Duodenal mucosa (tissue), 2 donors: Measurements from ENCODE around the gene OLFM2.
"Not testable (repeated sequence)": the region's sequence is repeated elsewhere in the genome, so short reads cannot be mapped to it uniquely, and the experiment has no call there.

ENCODE experiments used
- H3K27ac ChIP-seq: one replicate; pipeline ENCODE4 v1.7.0; 2013; ENCODE audit warnings: low read depth, low read length
- H3K27me3 ChIP-seq, 2 donors: one replicate each; pipeline ENCODE4 v1.7.0; 2013; ENCODE audit warnings: low read length in 2 of 2, control low read depth in 1 of 2; ENCODE audit not compliant: insufficient read depth in 2 of 2, control insufficient read depth in 1 of 2
- H3K36me3 ChIP-seq, 2 donors: one replicate each; pipeline ENCODE4 v1.7.0; 2013; ENCODE audit warnings: low read length in 2 of 2, control low read depth in 1 of 2; ENCODE audit not compliant: insufficient read depth in 2 of 2, control insufficient read depth in 1 of 2
- H3K4me1 ChIP-seq, 2 donors: one replicate each; pipeline ENCODE4 v1.7.0; 2013; ENCODE audit warnings: low read length in 2 of 2, control low read depth in 1 of 2; ENCODE audit not compliant: insufficient read depth in 2 of 2, control insufficient read depth in 1 of 2
- H3K4me3 ChIP-seq, 2 donors: one replicate each; pipeline ENCODE4 v1.7.0; 2013; ENCODE audit warnings: low read length in 2 of 2, low read depth in 1 of 2
- H3K9ac ChIP-seq, 2 donors: one replicate each; pipeline ENCODE4 v1.7.0; 2013; ENCODE audit warnings: low read length in 2 of 2, low read depth in 1 of 2
- H3K9me3 ChIP-seq, 2 donors: one replicate each; pipeline ENCODE4 v1.7.0; 2013; ENCODE audit warnings: low read length in 2 of 2, control low read depth in 1 of 2; ENCODE audit not compliant: control insufficient read depth in 1 of 2

The OLFM2 gene

DNA sequence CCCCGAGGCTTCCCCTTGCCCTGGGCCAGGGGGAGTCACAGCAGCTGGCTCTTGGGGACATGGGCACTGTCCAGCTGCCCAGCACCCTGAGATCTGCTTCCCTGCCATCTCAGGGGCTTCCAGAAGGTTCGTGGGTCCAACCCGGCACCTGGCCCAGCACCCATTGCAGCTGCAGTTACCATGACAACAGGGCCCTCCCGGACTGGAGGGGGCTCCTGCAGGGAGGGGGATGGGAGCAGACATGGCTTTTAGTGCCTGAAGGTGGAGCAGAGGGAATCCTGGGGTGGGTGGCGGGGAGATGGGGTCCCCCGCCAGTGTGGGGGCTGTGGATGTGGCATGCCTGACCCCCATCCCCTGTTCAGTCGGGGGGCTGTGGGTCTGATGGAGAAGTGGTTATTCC is 86.5 kb downstream of the OLFM2 start:
- Histone ChIP-seq H3K36me3 (peaks cover 18 to 29% of the 10 kb centered on the region in 2 donors), H3K9ac (no peak overlapping the region), H3K9me3 (no peaks in the 10 kb centered on the region), H3K27me3 (no peaks in the 10 kb centered on the region), H3K4me1 (no peaks in the 10 kb centered on the region), H3K27ac (no peak overlapping the region), H3K4me3 (no peak overlapping the region)

DNA sequence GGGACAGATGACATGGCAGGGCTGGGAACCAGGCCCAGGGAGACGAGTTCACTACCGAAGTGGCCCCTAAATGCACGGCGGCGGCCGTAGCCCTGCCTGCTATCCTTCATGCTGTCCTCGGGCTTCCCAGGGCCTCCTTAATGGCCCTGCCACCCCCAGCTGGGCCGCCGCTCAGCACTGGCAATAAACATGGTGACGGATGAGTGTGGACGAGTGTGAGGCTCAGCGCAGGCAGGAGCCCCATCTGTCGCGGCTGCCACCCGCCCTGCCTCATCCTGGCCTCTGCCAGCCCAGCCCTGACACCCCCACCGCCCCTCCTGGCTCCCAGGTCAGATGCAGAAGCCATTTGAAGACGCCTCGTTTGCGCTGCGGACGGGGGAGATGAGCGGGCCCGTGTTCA is 87.6 kb downstream of the OLFM2 start:
- Histone ChIP-seq H3K4me3 (no peak overlapping the region), H3K4me1 (no peaks in the 10 kb centered on the region), H3K27ac (no peak overlapping the region), H3K36me3 (peaks cover 24 to 39% of the 10 kb centered on the region in 2 donors), H3K9ac (no peak overlapping the region), H3K9me3 (no peaks in the 10 kb centered on the region), H3K27me3 (no peaks in the 10 kb centered on the region)

DNA sequence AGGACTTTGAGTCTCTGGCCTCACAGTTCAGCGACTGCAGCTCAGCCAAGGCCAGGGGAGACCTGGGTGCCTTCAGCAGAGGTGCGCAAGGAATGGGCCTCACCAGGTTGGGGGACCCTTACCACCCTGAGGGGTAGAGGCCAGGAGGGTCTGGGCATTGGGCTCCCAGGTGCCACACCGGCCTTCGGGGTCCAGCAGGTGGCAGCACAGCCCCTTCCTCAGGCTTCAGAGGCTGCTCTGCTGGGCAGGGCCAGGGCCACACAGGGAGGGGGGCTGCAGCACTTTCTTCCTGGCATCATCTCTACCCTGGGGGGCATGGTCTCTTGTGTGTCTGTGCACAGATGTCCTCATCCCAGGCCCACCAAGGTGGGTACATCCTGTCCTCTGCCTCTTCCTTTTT is 88.3 kb downstream of the OLFM2 start:
- no peak overlapping the region for H3K27ac ChIP-seq
- H3K4me3 ChIP-seq = no peak overlapping the region
- no peaks in the 10 kb centered on the region for H3K27me3 ChIP-seq
- H3K9ac ChIP-seq = no peak overlapping the region
- H3K9me3 ChIP-seq = peaks cover 3 to 4% of the 10 kb centered on the region in 2 donors
- no peaks in the 10 kb centered on the region for H3K4me1 ChIP-seq
- peaks cover 29 to 45% of the 10 kb centered on the region in 2 donors for H3K36me3 ChIP-seq

DNA sequence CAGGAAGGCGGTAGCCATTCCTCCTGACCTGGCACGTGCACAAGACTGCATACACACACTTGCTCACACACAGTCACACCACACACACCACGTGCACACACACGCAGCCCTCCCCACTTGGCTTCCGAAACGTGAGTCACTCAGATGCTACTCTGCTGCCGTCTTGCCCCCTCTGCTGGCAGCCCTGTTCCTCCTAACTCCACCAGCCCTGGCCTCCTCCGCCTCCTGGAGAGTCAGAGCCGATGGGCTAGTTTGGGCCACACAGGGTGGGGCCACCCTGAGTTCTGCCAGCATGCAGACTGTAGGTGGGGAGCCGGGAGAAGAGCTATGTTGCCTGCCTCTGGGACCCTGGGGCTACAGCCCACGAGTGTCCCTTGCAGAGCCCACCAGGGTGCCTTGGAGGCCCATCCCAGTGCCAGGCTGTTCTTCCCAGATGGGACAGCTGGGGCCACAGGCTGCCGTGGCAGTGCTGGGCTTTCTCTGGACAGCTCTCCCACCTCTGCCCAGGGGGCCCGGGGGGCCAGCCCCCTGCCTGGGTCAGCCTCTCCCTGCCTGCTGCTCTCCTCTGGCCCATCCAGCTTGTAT is 89.1 kb downstream of the OLFM2 start:
- H3K9ac ChIP-seq = no peak overlapping the region
- H3K27me3 ChIP-seq = no peaks in the 10 kb centered on the region
- H3K4me1 ChIP-seq = no peaks in the 10 kb centered on the region
- peaks cover 3 to 4% of the 10 kb centered on the region in 2 donors for H3K9me3 ChIP-seq
- H3K4me3 ChIP-seq = no peak overlapping the region
- H3K27ac ChIP-seq = no peak overlapping the region
- H3K36me3 ChIP-seq = peaks cover 35 to 54% of the 10 kb centered on the region in 2 donors

DNA sequence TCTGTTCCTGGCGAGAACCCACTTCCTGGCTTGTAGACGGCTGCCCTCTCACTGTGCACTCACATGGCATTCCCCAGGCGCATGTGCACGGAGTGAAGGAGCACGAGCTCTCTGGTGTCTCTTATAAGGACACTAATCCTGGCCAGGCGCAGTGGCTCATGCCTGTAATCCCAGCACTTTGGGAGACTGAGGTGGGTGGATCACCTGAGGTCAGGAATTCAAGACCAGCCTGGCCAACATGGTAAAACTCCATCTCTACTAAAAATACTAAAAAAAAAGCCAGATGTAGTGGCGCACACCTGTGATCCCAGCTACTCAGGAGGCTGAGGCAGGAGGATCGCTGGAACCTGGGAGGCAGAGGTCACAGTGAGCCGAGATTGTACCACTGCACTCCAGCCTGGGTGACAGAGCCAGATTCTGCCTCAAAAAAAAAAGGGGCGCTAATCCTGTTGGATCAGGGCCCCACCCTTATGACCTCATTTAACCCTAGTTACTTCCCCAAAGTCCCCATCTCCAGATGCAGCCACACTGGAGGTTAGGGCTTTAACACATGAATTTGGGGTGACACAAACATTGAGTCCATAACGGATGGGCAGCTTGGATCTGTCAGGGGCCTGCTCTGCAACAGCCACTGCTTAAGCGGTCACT is 92.6 kb downstream of the OLFM2 start:
- H3K4me1 ChIP-seq, H3K9ac ChIP-seq, H3K27ac ChIP-seq, H3K27me3 ChIP-seq, H3K4me3 ChIP-seq, H3K9me3 ChIP-seq: not testable (repeated sequence)
- peaks cover 51 to 76% of the 10 kb centered on the region in 2 donors for H3K36me3 ChIP-seq

DNA sequence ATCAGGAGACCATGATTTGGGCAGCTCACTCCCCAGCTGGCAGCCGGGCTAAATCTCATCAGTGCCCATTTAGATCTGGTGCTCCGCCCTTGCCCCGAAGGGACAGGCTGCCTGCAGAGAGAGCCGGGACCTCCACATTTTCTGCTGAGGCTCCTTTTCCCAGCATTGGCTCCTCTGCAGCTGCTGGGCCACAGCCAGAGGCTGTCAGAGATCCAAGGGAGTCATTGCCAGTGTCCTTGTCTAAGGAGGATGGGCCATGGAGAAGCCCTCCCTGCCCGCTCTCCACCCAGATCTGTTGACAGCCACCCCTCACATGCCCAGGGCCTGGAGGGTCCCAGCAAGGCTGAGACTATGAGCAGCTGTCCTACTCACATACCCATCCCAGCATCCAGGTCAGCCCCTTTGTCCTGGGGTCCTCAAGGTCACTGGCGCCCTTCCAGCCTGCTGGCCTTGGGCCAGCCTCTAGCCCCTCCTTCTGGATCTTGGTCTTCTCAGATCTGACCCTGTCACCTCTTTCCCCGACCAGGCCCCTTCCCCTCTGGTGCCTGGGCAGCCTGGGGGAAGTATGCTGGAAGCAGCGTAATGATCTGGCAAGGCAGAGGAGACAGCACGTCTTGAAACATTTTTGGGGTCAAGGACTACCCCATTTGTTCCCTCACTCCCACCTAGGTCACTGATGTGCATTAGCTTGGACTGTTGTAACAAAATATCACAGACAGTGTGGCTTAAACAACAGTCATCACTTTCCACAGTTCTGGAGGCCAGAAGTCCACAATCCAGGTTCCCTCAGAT is 93.3 kb downstream of the OLFM2 start:
- Histone ChIP-seq H3K9me3 (peaks cover 3 to 4% of the 10 kb centered on the region in 2 donors), H3K9ac (no peak overlapping the region), H3K4me3 (no peak overlapping the region), H3K36me3 (peaks cover 50 to 77% of the 10 kb centered on the region in 2 donors), H3K27me3 (no peaks in the 10 kb centered on the region), H3K27ac (no peak overlapping the region), H3K4me1 (no peaks in the 10 kb centered on the region)

DNA sequence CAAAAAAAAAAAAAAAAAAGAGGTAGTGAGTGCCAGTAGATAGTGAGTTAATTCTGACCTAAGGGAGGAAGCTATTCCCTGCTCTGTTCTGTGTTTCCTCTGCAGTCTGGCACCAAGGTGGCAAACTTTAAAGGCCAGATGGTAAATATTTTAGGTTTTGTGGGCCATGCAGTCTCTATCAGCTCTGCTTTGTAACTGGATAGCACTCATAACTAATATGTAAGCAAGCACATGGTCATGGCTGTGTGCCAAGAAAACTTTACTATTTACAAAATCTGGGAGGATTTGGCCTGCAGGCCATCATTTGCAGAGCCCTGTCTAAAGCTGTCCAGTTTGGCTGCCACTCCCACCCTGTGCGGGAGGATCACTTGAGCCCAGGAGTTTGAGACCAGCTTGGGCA is 96.9 kb downstream of the OLFM2 start:
- no peak overlapping the region for H3K27ac ChIP-seq
- no peak overlapping the region for H3K9ac ChIP-seq
- H3K36me3 ChIP-seq = peaks cover 31 to 57% of the 10 kb centered on the region in 2 donors
- H3K27me3 ChIP-seq = no peaks in the 10 kb centered on the region
- peaks cover 3 to 4% of the 10 kb centered on the region in 2 donors for H3K9me3 ChIP-seq
- no peak overlapping the region for H3K4me3 ChIP-seq
- H3K4me1 ChIP-seq = peaks cover 10 to 11% of the 10 kb centered on the region in 2 donors

DNA sequence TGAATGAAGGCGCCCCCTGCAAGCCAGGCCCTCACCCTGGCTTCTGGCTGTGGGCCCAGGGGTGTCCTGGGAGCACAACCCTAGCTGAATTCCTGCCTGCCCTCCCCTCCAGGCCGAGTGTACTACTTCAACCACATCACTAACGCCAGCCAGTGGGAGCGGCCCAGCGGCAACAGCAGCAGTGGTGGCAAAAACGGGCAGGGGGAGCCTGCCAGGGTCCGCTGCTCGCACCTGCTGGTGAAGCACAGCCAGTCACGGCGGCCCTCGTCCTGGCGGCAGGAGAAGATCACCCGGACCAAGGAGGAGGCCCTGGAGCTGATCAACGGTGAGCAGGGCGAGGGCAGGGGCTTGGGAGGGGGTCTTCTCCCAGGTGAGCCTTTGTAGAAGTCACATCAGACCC is 98.0 kb downstream of the OLFM2 start:
- peaks cover 1 to 2% of the 10 kb centered on the region in 2 donors for H3K9me3 ChIP-seq
- no peaks in the 10 kb centered on the region for H3K27me3 ChIP-seq
- no peak overlapping the region for H3K4me3 ChIP-seq
- peaks cover 10 to 11% of the 10 kb centered on the region in 2 donors for H3K4me1 ChIP-seq
- peaks cover 25 to 47% of the 10 kb centered on the region in 2 donors for H3K36me3 ChIP-seq
- H3K27ac ChIP-seq = no peak overlapping the region
- no peak overlapping the region for H3K9ac ChIP-seq

DNA sequence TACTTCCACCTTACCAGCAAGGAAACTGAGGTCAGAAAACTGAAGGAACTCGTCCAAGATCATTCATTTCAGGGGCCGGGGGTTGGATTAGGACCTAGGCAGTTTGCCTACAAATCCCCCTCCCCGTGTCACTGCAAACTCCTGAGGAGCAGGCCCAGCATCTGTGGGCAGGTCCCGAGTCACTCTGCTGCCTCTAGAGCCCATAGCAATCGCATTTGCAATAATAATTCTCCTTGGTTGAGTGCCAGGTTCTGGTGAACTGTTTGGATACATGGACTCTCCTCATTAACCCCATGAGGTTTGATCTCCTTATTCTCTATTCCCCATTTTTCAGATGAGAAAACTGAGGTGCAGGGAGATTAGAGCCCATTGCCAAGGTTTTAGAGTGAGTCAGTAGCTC is 100.3 kb downstream of the OLFM2 start:
- H3K27ac ChIP-seq = no peak overlapping the region
- no peaks in the 10 kb centered on the region for H3K9me3 ChIP-seq
- no peaks in the 10 kb centered on the region for H3K27me3 ChIP-seq
- H3K4me3 ChIP-seq = peak overlapping the region; percentile 89 to 90
- H3K36me3 ChIP-seq = peaks cover 5 to 27% of the 10 kb centered on the region in 2 donors
- H3K9ac ChIP-seq = peak overlapping the region; percentile 68 to 87
- peaks cover 10 to 11% of the 10 kb centered on the region in 2 donors for H3K4me1 ChIP-seq

DNA sequence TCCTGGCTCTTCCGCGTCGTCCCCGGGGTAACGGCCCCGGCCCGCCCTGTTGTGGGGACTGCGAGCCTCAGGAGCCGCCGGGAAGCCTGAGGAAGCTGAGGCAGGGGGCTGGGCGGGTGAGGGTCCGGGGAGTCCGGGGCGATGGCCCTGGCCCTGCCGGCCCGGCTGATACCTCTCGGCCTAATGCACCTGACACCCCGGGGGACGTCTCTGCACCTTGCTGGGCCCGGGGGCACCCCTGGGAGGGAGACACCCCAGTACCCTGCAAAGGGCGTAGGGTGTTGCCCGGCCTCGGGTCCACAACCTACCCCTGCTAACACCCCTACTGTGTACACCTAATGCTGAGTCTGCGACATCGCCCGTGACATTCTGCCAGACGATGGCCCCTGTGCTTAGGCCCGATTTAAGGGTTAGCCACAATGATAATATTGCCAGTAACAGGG is 100.8 kb downstream of the OLFM2 start:
- H3K27ac ChIP-seq = no peak overlapping the region
- peak overlapping the region; percentile 68 to 87 for H3K9ac ChIP-seq
- no peaks in the 10 kb centered on the region for H3K9me3 ChIP-seq
- H3K4me3 ChIP-seq = peak overlapping the region; percentile 89 to 90
- H3K27me3 ChIP-seq = no peaks in the 10 kb centered on the region
- peaks cover 10 to 11% of the 10 kb centered on the region in 2 donors for H3K4me1 ChIP-seq
- peaks cover 0 to 25% of the 10 kb centered on the region in 2 donors for H3K36me3 ChIP-seq
